Measurements from ENCODE around the gene GIPC3.
A peak's percentile ranks its signal among the peaks of the same experiment; 100 is the strongest.
"Not testable (repeated sequence)": the region's sequence is repeated elsewhere in the genome, so short reads cannot be mapped to it uniquely, and the experiment has no call there.

GIPC3 gene

GRCh38 chr19:3550947-3551791 is 34.1 kb upstream of the GIPC3 start:
- no peak for DNase-seq

DNA sequence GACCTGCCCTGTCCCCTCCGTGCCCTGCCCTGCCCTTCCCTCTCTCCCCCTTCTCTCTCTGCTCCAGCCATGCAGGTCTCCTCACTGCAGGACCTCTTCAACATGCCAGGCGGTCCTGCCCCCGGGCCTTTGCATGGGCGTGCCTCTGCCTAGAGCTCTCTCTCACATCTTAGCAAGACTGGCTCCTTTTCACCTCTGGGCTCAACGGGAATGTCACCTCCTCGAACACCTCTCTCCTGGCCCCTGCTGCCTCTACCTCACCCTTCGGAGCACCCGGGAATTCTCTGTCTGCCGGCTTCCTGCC is 33.5 kb upstream of the GIPC3 start:
- DNase-seq, result no peak

GRCh38 chr19:3554254-3555083 is 30.8 kb upstream of the GIPC3 start:
- DNase-seq, result no peak

GRCh38 chr19:3555653-3556422 is 29.4 kb upstream of the GIPC3 start:
- DNase-seq, result no peak

DNA sequence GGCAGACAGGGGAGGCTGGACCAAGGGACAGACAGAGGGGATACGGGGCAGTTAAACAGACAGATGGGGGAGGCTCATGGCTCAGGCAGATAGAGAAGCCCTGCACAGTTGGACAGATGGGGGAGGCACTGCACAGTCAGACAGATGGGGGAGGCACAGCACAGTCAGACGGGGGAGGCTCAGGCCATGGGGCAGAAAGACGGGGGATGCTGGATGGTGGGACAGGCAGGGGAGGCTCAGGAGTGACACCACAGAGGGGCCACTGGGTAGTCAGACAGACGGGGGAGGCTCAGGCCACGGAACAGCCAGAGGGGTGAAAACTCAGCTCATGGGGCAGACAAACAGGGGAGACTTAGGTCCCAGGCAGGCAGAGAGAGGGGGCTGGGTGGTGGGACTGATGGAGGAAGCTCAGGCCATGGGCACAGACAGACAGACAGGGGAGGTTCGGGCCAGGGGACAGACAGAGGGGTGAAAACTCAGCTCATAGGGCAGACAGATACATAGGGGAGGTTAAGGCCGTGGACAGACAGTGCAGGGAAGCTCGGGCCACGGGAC is 28.8 kb upstream of the GIPC3 start:
- DNase-seq, result no peak

GRCh38 chr19:3556978-3557460 is 28.3 kb upstream of the GIPC3 start:
- DNase-seq, result no peak

DNA sequence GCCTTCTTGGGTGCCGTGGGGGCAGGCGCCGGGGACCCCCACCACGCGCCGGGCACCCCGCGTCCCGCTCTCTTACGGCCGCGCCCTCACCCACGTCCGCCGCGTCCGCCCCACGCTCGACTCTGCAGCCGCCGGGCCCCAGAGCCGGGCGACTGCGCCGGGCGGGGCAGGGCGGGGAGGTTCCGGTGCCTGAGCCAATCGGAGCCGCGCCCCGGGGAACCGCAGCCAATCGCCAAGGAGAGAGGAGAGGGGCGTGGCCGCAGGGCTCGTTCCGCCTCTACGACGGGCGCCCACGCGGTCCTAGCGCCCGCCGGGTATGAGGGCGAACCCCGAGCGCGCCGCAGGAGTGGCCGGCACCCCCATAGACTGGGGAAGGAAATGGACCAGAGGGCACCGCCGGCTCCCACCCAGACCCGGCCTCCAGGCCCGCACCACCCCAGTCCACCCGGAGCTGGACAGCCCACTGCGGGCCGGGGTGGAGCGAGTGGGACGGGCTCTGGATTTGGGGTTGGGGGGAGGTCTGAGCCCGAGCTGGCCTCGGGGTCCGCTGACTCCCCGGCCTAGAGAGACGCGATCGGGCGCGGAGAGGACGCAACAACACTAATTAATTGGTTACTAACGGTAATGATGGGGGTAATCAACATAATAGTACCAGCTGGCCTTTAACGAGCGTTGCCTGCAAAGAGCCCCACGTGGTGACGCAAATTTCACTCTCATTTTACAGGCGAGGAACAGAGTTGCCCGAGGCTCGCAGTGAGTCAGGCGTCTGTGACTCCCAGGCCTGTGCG is 27.6 kb upstream of the GIPC3 start, which contains the start of gene MFSD12:
Gene MFSD12, minus strand, starts transcription at position 126 of the 788 bp plus-strand sequence. CDS start 183 bp downstream, outside the sequence.
- peak; percentile 85 for DNase-seq

DNA sequence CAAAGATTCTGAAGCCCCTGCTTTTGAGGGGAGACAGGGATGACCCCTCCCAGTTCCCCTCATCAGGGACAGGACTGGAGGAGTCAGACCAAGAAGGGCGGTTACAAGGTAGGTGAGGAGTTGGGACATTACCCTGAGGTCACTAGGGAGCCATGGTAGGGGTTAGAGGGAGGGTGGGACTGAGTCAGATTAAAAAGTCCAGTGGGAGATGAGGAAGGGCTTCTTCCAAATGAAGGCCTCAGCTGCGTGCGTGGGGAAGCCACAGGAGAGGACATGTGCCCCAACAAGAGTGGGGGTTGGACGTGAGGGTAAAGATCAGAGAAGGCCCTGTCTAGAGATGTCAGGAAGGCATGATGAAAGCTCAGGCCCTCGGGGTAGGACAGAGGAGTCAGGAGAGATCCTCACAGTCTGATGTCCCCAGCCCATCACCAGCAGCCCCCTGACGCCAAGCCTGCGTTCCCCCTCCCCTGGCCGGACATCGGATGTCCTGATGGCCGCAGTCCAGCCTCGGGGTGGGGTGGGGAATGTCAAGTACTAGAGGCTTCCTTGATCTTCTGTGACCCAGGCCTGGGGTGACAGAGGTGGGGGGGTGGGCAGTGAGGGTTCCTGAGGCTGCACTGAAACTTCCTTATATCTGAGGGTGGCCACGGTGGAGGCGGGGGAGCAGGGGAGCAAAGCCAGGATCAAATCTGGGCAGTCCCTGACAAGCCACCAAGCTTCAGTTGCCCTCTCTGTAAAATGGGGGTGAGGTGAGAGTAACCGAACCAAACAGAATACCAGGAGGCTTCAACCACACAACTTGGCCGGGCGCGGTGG is 21.4 kb upstream of the GIPC3 start:
- no peak for DNase-seq

DNA sequence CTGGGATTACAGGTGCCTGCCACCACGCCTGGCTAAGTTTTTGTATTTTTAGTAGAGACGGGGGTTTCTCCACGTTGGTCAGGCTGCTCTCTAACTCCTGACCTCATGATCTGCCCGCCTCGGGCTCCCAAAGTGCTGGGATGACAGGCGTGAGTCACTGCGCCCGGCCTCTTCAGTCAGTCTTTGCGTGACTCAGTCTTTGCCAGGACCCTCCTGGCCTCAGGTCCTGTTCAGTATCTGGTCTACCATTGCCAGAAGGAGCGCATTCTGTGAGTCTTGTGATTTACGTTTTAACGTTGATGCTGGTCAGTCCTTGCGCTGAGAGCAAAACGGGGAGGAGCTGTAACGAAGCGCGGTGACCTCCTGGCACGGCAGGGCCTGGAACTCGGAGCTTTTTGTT is 20.1 kb upstream of the GIPC3 start:
- DNase-seq, result no peak

- not testable (repeated sequence) for DNase-seq
These were observed 15.2 kb upstream of the GIPC3 start for GRCh38 chr19:3570042-3570441.

DNA sequence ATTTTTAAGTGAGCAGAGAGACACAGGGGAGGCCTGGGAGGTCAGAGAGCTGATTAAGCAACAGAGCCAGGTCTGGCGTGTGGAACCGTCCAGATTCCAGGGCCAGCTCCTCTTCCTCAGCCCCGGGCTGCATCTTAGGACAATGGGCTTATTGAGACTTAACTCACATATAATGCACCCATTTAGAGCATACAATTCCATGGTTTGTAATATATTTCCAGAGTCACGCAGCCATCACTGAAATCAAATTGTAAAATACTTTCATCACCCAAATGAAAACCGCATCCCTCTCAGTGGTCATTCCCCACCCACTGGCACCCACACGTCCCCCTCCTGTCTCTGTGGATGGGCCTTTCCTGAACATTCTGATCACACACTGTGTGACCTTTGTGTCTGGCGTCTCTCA is 14.7 kb upstream of the GIPC3 start:
- no peak for DNase-seq

GRCh38 chr19:3572132-3572854 is 13.0 kb upstream of the GIPC3 start:
- DNase-seq, result peak; percentile 97

GRCh38 chr19:3572855-3573161 is 12.5 kb upstream of the GIPC3 start, which contains the start of gene HMG20B:
Gene HMG20B, plus strand, starts transcription at chr19:3572944. Its CDS starts 366 bp downstream, at chr19:3573310.
- no peak for DNase-seq

DNA sequence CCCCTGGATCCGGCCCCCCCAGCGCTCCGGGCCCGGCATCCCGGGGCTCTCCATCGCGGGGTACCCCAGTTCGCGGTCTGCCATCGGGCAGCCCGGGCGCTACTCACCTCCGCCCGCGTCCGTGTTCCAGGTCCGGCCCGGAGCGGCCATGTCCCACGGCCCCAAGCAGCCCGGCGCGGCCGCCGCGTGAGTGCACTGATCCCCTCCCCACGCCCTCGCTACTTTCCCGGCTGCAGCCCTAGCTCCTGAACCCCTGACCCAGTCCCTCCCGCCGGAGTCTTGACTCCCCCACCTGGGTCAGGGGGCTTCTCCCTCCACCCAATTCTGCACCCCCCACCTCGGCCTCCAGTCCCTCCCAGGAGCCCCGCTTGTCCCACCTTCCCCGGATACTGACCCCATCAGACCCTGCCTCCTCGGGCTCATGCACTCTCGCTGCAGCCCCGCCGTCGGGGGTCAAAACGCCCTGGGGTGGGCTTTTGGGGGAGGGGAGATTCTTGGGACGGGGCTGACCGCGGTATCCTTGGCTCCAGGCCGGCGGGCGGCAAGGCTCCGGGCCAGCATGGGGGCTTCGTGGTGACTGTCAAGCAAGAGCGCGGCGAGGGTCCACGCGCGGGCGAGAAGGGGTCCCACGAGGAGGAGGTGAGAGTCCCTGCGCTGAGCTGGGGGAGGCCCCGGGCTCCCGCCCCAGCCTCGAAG is 12.0 kb upstream of the GIPC3 start:
- DNase-seq, result no peak

- peak; percentile 98 for DNase-seq
These were observed 11.2 kb upstream of the GIPC3 start for GRCh38 chr19:3573858-3574637.

DNA sequence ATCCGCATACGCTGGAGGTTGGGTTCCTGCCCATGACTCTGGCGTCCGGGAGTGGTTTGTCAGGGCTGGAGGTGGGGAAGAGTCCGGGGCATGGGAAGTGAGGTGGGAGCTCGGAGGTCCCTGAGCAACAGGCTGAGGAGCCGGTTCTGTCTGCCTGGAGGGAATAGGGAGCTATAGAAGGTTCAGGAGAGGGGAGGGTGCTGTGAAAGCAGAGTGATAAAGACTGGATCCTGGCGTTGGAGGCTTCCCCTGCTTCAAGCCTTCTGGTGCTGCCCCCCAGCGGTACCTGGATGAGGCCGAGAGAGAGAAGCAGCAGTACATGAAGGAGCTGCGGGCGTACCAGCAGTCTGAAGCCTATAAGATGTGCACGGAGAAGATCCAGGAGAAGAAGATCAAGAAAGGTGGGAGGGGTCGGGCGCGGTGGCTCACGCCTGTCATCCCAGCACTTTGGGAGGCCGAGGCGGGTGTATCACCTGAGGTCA is 10.0 kb upstream of the GIPC3 start:
- DNase-seq, result no peak

DNA sequence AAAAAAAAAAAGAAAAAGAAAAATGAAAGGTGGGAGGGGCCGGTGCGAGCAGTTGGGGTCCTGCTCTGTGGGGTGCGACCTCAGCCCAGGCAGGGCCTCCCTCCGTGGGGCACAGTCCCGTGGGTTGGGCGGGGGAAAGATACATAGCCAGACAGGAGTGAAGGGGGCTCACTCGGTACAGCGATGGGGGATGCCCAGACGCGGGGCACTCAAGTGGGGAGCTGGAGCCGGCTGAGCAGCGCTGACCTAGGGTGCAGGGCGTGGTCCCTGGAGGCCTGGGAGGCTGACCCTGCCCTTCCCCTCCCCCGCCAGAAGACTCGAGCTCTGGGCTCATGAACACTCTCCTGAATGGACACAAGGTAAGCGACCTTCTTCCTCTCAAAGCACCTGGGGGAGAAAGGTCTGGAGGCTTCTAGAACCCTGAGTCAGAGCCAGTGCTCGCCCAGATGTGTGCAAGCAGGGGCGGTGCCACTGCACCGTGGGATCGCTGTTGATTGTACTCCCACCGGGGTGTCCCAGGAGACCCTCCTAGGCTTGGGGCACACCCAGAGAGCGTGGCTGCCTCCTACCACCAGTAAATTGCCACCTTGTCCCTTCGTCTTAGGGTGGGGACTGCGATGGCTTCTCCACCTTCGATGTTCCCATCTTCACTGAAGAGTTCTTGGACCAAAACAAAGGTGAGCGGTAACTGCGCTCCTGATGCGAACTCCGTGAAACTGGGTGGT is 9.2 kb upstream of the GIPC3 start:
- no peak for DNase-seq
